HepG2 (cell line): ENCODE measurements around the gene VPS50.

Experiments used
- CERS6 ChIP-seq: sonication (generic); formaldehyde crosslinking; IDR thresholded peaks from 2 replicates; pipeline ENCODE4 v1.5.0; 2020; ENCODE audit warnings: missing genetic modification reagents
- CREB3 ChIP-seq: sonication (generic); formaldehyde crosslinking; IDR thresholded peaks from 2 replicates; pipeline ENCODE4 v1.5.0; 2020; ENCODE audit warnings: missing genetic modification reagents
- CTCF ChIP-seq: sonication (generic); formaldehyde crosslinking; IDR thresholded peaks from 2 replicates; pipeline ENCODE4 v1.5.0; 2020; ENCODE audit warnings: mild to moderate bottlenecking, missing genetic modification reagents, moderate library complexity
- JUN ChIP-seq: sonication (generic); formaldehyde crosslinking; IDR thresholded peaks from 2 replicates; pipeline ENCODE4 v1.4.0; 2020; ENCODE audit warnings: mild to moderate bottlenecking, missing genetic modification reagents
- NPAS2 ChIP-seq: sonication (generic); formaldehyde crosslinking; IDR thresholded peaks from 2 replicates; pipeline ENCODE4 v1.8.0; 2022; ENCODE audit warnings: mild to moderate bottlenecking, missing genetic modification reagents, borderline replicate concordance
- PHB2 ChIP-seq: fragments of 450-650 bp; IDR thresholded peaks from 2 replicates; pipeline ENCODE4 v1.6.1; 2018; ENCODE audit not compliant: partially characterized antibody
- SPEN ChIP-seq: sonication (generic); formaldehyde crosslinking; IDR thresholded peaks from 2 replicates; pipeline ENCODE4 v1.5.1; 2020; ENCODE audit warnings: low read depth, mild to moderate bottlenecking, missing genetic modification reagents
- SRSF1 ChIP-seq: fragments of 200-400 bp; formaldehyde crosslinking; optimal IDR thresholded peaks from 2 replicates; pipeline ENCODE3; 2017; ENCODE audit warnings: mild to moderate bottlenecking, low read depth, low read length, moderate library complexity
- ZNF446 ChIP-seq: sonication (generic); formaldehyde crosslinking; IDR thresholded peaks from 2 replicates; pipeline ENCODE4 v1.5.0; 2020; ENCODE audit warnings: mild to moderate bottlenecking, missing genetic modification reagents
- ZNF747 ChIP-seq: sonication (generic); formaldehyde crosslinking; IDR thresholded peaks from 2 replicates; pipeline ENCODE4 v1.8.1; 2023; ENCODE audit warnings: missing genetic modification reagents, mild to moderate bottlenecking, borderline replicate concordance
- TF ChIP-seq, protein P1 (sequence below): sonication (generic); formaldehyde crosslinking; conservative IDR thresholded peaks from 2 replicates; pipeline ENCODE4 v1.4.0; 2020; ENCODE audit warnings: mild to moderate bottlenecking, missing genetic modification reagents, moderate library complexity

DNA sequence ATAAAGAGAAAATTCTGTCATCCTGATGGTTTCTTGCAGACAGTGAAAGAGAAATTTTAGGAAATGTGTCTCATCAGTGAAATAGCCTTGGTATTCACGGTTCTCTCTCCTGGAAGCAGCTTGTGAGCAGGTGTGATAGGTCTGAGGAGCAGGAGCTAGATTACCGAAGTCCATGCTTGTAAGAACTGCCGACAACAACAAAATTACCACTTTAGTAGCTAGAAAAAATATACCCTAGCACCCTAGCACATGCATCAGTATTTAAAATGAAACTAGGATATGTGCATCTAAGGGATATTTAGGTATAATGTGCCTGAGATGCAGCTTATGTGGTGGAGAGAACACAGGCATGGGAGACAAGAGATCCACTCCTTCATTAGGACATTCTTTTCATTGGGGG, 82.3 kb downstream of the VPS50 start:
- TF ChIP-seq ZNF446 (CRISPR knock-in tag): no peak
- TF ChIP-seq JUN (CRISPR knock-in tag): no peak
- TF ChIP-seq SPEN (CRISPR knock-in tag): no peak
- no peak for TF ChIP-seq PHB2
- TF ChIP-seq, protein P1, sequence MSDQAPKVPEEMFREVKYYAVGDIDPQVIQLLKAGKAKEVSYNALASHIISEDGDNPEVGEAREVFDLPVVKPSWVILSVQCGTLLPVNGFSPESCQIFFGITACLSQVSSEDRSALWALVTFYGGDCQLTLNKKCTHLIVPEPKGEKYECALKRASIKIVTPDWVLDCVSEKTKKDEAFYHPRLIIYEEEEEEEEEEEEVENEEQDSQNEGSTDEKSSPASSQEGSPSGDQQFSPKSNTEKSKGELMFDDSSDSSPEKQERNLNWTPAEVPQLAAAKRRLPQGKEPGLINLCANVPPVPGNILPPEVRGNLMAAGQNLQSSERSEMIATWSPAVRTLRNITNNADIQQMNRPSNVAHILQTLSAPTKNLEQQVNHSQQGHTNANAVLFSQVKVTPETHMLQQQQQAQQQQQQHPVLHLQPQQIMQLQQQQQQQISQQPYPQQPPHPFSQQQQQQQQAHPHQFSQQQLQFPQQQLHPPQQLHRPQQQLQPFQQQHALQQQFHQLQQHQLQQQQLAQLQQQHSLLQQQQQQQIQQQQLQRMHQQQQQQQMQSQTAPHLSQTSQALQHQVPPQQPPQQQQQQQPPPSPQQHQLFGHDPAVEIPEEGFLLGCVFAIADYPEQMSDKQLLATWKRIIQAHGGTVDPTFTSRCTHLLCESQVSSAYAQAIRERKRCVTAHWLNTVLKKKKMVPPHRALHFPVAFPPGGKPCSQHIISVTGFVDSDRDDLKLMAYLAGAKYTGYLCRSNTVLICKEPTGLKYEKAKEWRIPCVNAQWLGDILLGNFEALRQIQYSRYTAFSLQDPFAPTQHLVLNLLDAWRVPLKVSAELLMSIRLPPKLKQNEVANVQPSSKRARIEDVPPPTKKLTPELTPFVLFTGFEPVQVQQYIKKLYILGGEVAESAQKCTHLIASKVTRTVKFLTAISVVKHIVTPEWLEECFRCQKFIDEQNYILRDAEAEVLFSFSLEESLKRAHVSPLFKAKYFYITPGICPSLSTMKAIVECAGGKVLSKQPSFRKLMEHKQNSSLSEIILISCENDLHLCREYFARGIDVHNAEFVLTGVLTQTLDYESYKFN (CRISPR knock-in tag): no peak
- no peak for TF ChIP-seq CERS6 (CRISPR knock-in tag)
- TF ChIP-seq CTCF (CRISPR knock-in tag): no peak
- TF ChIP-seq SRSF1: no peak
- no peak for TF ChIP-seq NPAS2 (CRISPR knock-in tag)
- no peak for TF ChIP-seq ZNF747 (CRISPR knock-in tag)
- TF ChIP-seq CREB3 (CRISPR knock-in tag): no peak
